Smooth muscle cell (in vitro differentiated cells): ENCODE results near the gene SLC25A39. TPM values are rescaled to one million over a fixed set of nuclear protein-coding genes. Genes with fewer than 3 reads are reported as not detected.

Experiments
- DNase-seq: peaks from one replicate; lab custom pipeline; 2025; ENCODE audit not compliant: unreplicated experiment; lab: John Stamatoyannopoulos, UW
- H2AFZ ChIP-seq: fragments of 200-600 bp; sonication (generic); 2 replicates; pipeline ENCODE4 v1.6.0; 2016; ENCODE audit warnings: antibody characterized with exemption, low read depth, mild to moderate bottlenecking
- H3F3A ChIP-seq: fragments of 200-600 bp; sonication (generic); 2 replicates; pipeline ENCODE4 v1.6.0; 2017; ENCODE audit warnings: antibody characterized with exemption, low read depth
- H3K27ac ChIP-seq: fragments of 200-600 bp; sonication (generic); 2 replicates; pipeline ENCODE4 v1.5.1; 2016; ENCODE audit warnings: low read depth, mild to moderate bottlenecking
- H3K27me3 ChIP-seq: fragments of 200-600 bp; sonication (generic); 2 replicates; pipeline ENCODE4 v1.6.1; 2016; ENCODE audit warnings: low read depth, mild to moderate bottlenecking
- H3K36me3 ChIP-seq: fragments of 200-600 bp; sonication (generic); 2 replicates; pipeline ENCODE4 v1.5.1; 2016; ENCODE audit warnings: low read depth
- H3K4me1 ChIP-seq: fragments of 200-600 bp; sonication (generic); 2 replicates; pipeline ENCODE4 v1.5.1; 2016; ENCODE audit warnings: low read depth
- H3K4me2 ChIP-seq: fragments of 200-600 bp; sonication (generic); 2 replicates; pipeline ENCODE4 v1.6.0; 2016; ENCODE audit warnings: mild to moderate bottlenecking
- H3K4me3 ChIP-seq: fragments of 200-600 bp; sonication (generic); 2 replicates; pipeline ENCODE4 v1.5.1; 2016; ENCODE audit warnings: mild to moderate bottlenecking
- H3K79me2 ChIP-seq: fragments of 200-600 bp; sonication (generic); 2 replicates; pipeline ENCODE4 v1.6.0; 2016; ENCODE audit warnings: low read depth, mild to moderate bottlenecking
- H3K9ac ChIP-seq: fragments of 200-600 bp; sonication (generic); 2 replicates; pipeline ENCODE4 v1.6.0; 2016; ENCODE audit warnings: low read depth
- H3K9me3 ChIP-seq: fragments of 200-600 bp; sonication (generic); replicated peaks from 2 replicates; pipeline ENCODE4 v1.5.1; 2016; ENCODE audit warnings: low read depth
- H4K20me1 ChIP-seq: fragments of 200-600 bp; sonication (generic); 2 replicates; pipeline ENCODE4 v1.6.0; 2016; ENCODE audit warnings: low read depth
- WGBS: methylation state at CpG from one replicate; pipeline ENCODE4 v1.1.7; 2016; ENCODE audit warnings: low lambda C conversion rate; 5-methylcytosine and 5-hydroxymethylcytosine counted together
- polyA plus RNA-seq: library from polyadenylated mRNA; unstranded; fragments of >200 nt; fragmentation: Nextera tagmentation; extraction: Ambion mirVana; gene quantifications from 2 replicates; pipeline ENCODE4 v1.2.1, GENCODE V29; 2016
- total RNA-seq: library from RNA; depleted of rRNA; stranded (reverse); fragments of >200 nt; gene quantifications from 2 replicates; pipeline ENCODE4 v1.2.3, GENCODE V29; 2014
- TF ChIP-seq, protein P1 (sequence below): fragments of 200-600 bp; sonication (generic); IDR thresholded peaks from 2 replicates; pipeline ENCODE4 v1.5.1; 2017; ENCODE audit warnings: borderline replicate concordance, mild to moderate bottlenecking, antibody characterized with exemption; ENCODE audit not compliant: insufficient read depth, poor library complexity, severe bottlenecking

SLC25A39 gene
- total and polyA plus RNA-seq, 2 experiments from 2014 or later, result 106 to 147 TPM

DNA sequence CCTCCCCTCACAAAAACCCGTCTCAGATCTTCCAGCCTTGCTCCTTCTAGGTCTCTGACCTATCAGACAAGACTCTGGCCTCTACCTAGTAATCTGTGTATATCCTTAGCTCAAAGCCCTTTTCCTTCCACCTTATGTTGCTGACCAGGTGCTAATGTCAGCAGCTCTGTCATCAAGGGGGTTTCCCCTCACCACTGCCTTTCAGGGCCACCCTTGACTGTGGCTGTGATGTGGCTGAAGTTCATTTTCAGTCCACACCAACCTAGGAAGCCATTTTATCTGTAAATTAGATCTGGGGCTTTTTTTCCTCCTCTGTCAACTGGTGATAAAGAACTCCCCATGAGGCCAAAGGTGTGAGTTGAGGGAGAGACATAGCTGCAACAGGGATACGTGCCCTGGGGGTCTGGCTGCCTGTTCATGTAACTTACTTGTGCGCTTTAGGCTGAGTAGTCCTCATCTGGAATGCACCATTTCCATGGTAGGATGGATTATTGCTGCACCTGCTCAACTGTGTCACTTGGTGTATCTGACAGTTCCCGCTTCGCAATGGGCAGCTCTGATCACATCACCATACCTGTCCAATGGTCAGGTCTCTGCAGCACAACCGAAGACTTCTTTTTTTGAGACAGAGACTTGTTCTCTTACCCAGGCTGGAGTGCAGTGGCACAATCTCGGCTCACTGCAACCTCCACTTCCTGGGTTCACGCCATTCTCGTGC is 31.0 kb downstream of the SLC25A39 start:
- Histone ChIP-seq H3K27me3 (no peaks in the 10 kb centered on the region), H3K9ac (no peak overlapping the region), H3K4me3 (no peak overlapping the region), H3K4me1 (no peaks in the 10 kb centered on the region), H3K79me2 (no peaks in the 10 kb centered on the region), H4K20me1 (no peaks in the 10 kb centered on the region), H3K9me3 (no peaks in the 10 kb centered on the region), H2AFZ (no peak overlapping the region), H3K27ac (no peak overlapping the region), H3F3A (no peaks in the 10 kb centered on the region), H3K4me2 (no peak overlapping the region), H3K36me3 (no peaks in the 10 kb centered on the region)
- WGBS, result 93% methylated on average over 9 of the region's 9 CpGs
- TF ChIP-seq, protein P1, sequence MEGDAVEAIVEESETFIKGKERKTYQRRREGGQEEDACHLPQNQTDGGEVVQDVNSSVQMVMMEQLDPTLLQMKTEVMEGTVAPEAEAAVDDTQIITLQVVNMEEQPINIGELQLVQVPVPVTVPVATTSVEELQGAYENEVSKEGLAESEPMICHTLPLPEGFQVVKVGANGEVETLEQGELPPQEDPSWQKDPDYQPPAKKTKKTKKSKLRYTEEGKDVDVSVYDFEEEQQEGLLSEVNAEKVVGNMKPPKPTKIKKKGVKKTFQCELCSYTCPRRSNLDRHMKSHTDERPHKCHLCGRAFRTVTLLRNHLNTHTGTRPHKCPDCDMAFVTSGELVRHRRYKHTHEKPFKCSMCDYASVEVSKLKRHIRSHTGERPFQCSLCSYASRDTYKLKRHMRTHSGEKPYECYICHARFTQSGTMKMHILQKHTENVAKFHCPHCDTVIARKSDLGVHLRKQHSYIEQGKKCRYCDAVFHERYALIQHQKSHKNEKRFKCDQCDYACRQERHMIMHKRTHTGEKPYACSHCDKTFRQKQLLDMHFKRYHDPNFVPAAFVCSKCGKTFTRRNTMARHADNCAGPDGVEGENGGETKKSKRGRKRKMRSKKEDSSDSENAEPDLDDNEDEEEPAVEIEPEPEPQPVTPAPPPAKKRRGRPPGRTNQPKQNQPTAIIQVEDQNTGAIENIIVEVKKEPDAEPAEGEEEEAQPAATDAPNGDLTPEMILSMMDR, result no peak
- DNase-seq, result no peak

DNA sequence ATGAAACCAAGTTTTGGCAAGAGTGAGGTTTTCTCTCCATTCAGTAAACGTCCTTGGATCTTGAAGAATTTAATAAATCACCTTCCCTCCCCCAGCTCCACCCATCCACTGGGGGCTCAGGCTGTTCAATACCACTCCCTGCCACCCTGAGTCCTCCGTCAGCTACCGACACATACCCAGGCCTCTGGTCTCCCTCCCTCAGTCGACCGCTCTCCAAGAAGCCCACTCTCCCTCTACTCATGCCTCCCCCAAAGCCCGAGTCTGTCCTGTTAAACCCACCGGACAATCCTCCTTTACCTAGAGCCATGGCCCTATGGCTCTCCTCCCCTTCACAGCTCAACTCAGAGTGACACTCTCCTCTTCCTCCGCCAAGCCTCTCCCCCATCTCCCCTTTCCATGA is 37.0 kb downstream of the SLC25A39 start:
- 87% methylated on average over 8 of the region's 8 CpGs for WGBS
- Histone ChIP-seq H3K79me2 (no peaks in the 10 kb centered on the region), H3K9me3 (no peaks in the 10 kb centered on the region), H3K9ac (no peak overlapping the region), H3K36me3 (no peaks in the 10 kb centered on the region), H3K27me3 (no peaks in the 10 kb centered on the region), H3K4me2 (no peak overlapping the region), H4K20me1 (no peaks in the 10 kb centered on the region), H3K4me1 (no peaks in the 10 kb centered on the region), H3F3A (no peaks in the 10 kb centered on the region), H2AFZ (no peak overlapping the region), H3K4me3 (no peak overlapping the region), H3K27ac (no peak overlapping the region)
- TF ChIP-seq, protein P1, result no peak
- DNase-seq, result no peak

DNA sequence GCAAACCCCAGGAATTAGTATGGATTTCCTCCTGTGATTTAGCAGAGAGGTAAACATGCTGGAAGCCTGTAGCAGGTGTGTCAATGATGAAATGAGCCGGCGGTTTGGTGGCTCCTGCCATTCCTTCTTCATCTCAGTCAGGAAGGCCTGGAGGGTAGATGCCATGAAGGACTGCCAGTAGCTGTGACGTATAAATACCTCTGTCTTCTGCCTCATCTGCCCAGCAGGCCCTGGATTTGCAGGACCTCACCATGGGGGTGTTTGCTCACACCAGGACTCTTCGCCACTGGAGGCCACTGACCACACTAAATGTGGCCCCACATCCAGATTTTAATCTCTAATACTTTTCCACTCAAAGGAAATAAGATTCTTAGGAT is 40.6 kb downstream of the SLC25A39 start:
- Histone ChIP-seq H3K9ac (no peak overlapping the region), H3K27me3 (no peaks in the 10 kb centered on the region), H3K4me2 (no peak overlapping the region), H3K4me3 (no peak overlapping the region), H3K4me1 (no peaks in the 10 kb centered on the region), H3F3A (no peaks in the 10 kb centered on the region), H3K27ac (no peak overlapping the region), H3K36me3 (no peaks in the 10 kb centered on the region), H2AFZ (no peak overlapping the region), H3K79me2 (no peaks in the 10 kb centered on the region), H4K20me1 (no peaks in the 10 kb centered on the region), H3K9me3 (no peaks in the 10 kb centered on the region)
- DNase-seq, result no peak
- TF ChIP-seq, protein P1, result no peak
- WGBS, result 90% methylated on average over 4 of the region's 4 CpGs

- WGBS, result 91% methylated on average over 8 of the region's 8 CpGs
- Histone ChIP-seq H3K4me2 (no peak overlapping the region), H4K20me1 (no peaks in the 10 kb centered on the region), H2AFZ (no peak overlapping the region), H3K9ac (no peak overlapping the region), H3F3A (no peaks in the 10 kb centered on the region), H3K4me3 (no peak overlapping the region), H3K79me2 (no peaks in the 10 kb centered on the region), H3K27me3 (no peaks in the 10 kb centered on the region), H3K9me3 (no peaks in the 10 kb centered on the region), H3K27ac (no peak overlapping the region), H3K4me1 (no peaks in the 10 kb centered on the region), H3K36me3 (no peaks in the 10 kb centered on the region)
- no peak for DNase-seq
- TF ChIP-seq, protein P1, result no peak
Measured at GRCh38 chr17:44283344-44284023, 41.1 kb downstream of the SLC25A39 start.
